ENCODE data around the gene OBSCN. TPM values are rescaled to one million over a fixed set of nuclear protein-coding genes. Genes with fewer than 3 reads are reported as not detected.

The OBSCN gene
- total RNA-seq, 1 experiment from 2014 or later, result 29.1 TPM

DNA sequence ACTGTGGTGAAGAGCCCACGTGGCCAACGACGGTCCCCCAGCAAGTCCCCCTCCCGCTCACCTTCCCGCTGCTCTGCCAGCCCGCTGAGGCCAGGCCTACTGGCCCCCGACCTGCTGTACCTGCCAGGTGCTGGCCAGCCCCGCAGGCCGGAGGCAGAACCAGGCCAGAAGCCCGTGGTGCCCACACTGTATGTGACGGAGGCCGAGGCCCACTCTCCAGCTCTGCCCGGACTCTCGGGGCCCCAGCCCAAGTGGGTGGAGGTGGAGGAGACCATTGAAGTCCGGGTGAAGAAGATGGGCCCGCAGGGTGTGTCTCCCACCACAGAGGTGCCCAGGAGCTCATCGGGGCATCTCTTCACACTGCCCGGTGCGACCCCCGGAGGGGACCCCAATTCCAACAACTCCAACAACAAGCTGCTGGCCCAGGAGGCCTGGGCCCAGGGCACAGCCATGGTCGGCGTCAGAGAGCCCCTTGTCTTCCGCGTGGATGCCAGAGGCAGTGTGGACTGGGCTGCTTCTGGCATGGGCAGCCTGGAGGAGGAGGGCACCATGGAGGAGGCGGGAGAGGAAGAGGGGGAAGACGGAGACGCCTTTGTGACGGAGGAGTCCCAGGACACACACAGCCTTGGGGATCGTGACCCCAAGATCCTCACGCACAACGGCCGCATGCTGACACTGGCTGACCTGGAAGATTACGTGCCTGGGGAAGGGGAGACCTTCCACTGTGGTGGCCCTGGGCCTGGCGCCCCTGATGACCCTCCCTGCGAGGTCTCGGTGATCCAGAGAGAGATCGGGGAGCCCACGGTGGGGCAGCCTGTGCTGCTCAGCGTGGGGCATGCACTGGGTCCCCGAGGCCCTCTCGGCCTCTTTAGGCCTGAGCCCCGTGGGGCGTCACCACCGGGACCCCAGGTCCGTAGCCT lies 152.0 kb downstream of the OBSCN start:
- BruUV-seq (replicated peaks), result no TSS peak
- Histone ChIP-seq H2AFZ (ENCODE audit: low read length) (no peak overlapping the region), H3K9me3 (ENCODE audit: low read length) (no peaks in the 10 kb centered on the region), H3K36me3 (ENCODE audit: low read depth, low read length) (no peaks in the 10 kb centered on the region), H3K27ac (ENCODE audit: low read length) (no peak overlapping the region), H3K27me3 (ENCODE audit: low read length) (no peaks in the 10 kb centered on the region), H3K9me2 (replicated peaks; ENCODE audit: low read length) (no peaks in the 10 kb centered on the region), H3K79me2 (ENCODE audit: low read length) (no peaks in the 10 kb centered on the region), H3K9ac (ENCODE audit: low read length) (no peak overlapping the region), H3K4me3 (ENCODE audit: low read length) (no peak overlapping the region), H3F3A (ENCODE audit: low read length, unreplicated experiment) (no peaks in the 10 kb centered on the region), H4K20me1 (ENCODE audit: low read length) (no peaks in the 10 kb centered on the region), H3K4me1 (ENCODE audit: insufficient read depth, low read length) (no peaks in the 10 kb centered on the region; the same call in 1 of the 2 replicates), H3K4me2 (ENCODE audit: low read length) (no peak overlapping the region)
- ATAC-seq, result no peak
- ChIA-PET POLR2A (ENCODE audit: unreplicated experiment) (no interaction called here), CTCF (no interaction called here)
- DNase-seq, result no peak
- intact Hi-C loops (cut with micrococcal nuclease), result no loop called here
- TF ChIP-seq, protein P1, sequence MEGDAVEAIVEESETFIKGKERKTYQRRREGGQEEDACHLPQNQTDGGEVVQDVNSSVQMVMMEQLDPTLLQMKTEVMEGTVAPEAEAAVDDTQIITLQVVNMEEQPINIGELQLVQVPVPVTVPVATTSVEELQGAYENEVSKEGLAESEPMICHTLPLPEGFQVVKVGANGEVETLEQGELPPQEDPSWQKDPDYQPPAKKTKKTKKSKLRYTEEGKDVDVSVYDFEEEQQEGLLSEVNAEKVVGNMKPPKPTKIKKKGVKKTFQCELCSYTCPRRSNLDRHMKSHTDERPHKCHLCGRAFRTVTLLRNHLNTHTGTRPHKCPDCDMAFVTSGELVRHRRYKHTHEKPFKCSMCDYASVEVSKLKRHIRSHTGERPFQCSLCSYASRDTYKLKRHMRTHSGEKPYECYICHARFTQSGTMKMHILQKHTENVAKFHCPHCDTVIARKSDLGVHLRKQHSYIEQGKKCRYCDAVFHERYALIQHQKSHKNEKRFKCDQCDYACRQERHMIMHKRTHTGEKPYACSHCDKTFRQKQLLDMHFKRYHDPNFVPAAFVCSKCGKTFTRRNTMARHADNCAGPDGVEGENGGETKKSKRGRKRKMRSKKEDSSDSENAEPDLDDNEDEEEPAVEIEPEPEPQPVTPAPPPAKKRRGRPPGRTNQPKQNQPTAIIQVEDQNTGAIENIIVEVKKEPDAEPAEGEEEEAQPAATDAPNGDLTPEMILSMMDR (conservative IDR thresholded peaks at IDR 0.05; ENCODE audit: low read depth, low read length), result no peak
- TF ChIP-seq EZH2 (IDR thresholded peaks at IDR 0.05; ENCODE audit: low read length, unreplicated experiment) (no peak), EZH2phosphoT487 (IDR thresholded peaks at IDR 0.05; ENCODE audit: borderline replicate concordance, low read length) (no peak)

DNA sequence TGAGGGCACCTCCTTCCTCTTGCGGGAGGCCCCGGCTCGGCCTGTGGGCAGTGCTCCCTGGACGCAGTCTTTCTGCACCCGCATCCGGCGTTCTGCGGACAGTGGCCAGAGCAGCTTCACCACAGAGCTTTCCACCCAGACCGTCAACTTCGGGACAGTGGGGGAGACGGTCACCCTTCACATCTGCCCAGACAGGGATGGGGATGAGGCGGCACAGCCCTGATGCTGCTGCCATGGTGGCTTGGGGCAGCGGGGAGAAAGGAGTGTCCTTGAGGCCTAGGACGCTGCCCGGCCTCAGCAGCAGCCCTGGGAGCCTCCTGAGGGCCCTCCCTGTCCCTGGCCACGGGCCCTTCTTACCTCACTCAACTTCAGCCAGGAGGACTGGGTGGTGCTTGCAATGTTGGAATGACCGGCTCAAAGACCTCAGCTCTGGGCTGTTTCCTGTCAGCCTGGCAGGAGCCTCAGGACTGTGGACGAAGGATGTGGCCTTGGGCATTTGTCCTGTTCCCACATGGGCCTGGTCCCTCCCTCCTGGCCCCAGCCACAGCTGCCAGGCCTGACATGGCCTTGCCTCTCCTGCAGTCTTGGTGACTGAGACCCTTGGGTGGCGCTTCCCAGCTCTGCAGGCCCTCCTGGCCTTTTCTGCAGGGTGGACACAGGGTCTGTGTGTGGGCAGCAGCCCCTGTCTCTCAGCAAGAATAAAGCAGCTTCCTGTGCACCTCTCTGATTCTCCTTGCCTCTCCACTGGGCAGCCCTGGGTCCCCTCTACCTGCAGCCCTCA lies 152.9 kb downstream of the OBSCN start:
- H4K20me1 ChIP-seq (ENCODE audit: low read length), result no peaks in the 10 kb centered on the region
- H3K4me3 ChIP-seq (ENCODE audit: low read length), result no peak overlapping the region
- no peaks in the 10 kb centered on the region for H3K79me2 ChIP-seq (ENCODE audit: low read length)
- ATAC-seq, result no peak
- H3K27me3 ChIP-seq (ENCODE audit: low read length), result no peaks in the 10 kb centered on the region
- H3K4me1 ChIP-seq (ENCODE audit: insufficient read depth, low read length), result no peaks in the 10 kb centered on the region; the same call in 1 of the 2 replicates
- TF ChIP-seq, protein P1 (conservative IDR thresholded peaks at IDR 0.05; ENCODE audit: low read depth, low read length), result no peak
- no peak for TF ChIP-seq EZH2 (IDR thresholded peaks at IDR 0.05; ENCODE audit: low read length, unreplicated experiment)
- TF ChIP-seq EZH2phosphoT487 (IDR thresholded peaks at IDR 0.05; ENCODE audit: borderline replicate concordance, low read length), result no peak
- no peak overlapping the region for H3K27ac ChIP-seq (ENCODE audit: low read length)
- POLR2A ChIA-PET (ENCODE audit: unreplicated experiment), result no interaction called here
- intact Hi-C loops (cut with micrococcal nuclease), result no loop called here
- no peaks in the 10 kb centered on the region for H3K36me3 ChIP-seq (ENCODE audit: low read depth, low read length)
- H3K4me2 ChIP-seq (ENCODE audit: low read length), result no peak overlapping the region
- no peak overlapping the region for H3K9ac ChIP-seq (ENCODE audit: low read length)
- DNase-seq, result no peak
- H3K9me2 ChIP-seq (replicated peaks; ENCODE audit: low read length), result no peaks in the 10 kb centered on the region
- H3F3A ChIP-seq (ENCODE audit: low read length, unreplicated experiment), result no peaks in the 10 kb centered on the region
- BruUV-seq (replicated peaks), result no TSS peak
- H3K9me3 ChIP-seq (ENCODE audit: low read length), result no peaks in the 10 kb centered on the region
- CTCF ChIA-PET, result no interaction called here
- no peak overlapping the region for H2AFZ ChIP-seq (ENCODE audit: low read length)

Measured in PC-3 (cell line).